Measurements from ENCODE around the gene NAPG.

DNA sequence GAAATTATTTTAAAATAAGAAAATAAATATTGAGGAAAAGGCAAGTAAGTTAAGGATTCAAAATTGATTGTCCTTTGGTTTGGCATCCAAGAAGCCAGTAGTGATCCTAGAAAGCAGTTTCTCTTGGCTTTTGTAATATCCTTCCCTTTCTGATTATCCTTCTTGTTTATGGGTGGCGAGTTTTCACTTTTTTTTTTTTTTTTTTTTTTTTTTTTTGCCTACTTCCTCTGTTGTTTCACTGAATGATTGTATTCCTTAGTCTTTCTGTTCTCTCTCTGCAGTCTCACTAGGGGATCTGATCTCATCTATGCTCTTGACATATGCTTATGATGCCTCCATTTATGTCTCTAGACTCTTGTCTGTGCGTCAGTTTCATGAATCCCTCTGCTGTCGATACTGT is 4.2 kb downstream of the NAPG start:
- TF ChIP-seq POLR2A (IDR thresholded peaks at IDR 0.05) (no peak), POLR2AphosphoS5 (IDR thresholded peaks at IDR 0.05; ENCODE audit: insufficient read depth in 1 of 2, low read depth in 1 of 2) (no peak)
- TF ChIP-seq, protein P1, sequence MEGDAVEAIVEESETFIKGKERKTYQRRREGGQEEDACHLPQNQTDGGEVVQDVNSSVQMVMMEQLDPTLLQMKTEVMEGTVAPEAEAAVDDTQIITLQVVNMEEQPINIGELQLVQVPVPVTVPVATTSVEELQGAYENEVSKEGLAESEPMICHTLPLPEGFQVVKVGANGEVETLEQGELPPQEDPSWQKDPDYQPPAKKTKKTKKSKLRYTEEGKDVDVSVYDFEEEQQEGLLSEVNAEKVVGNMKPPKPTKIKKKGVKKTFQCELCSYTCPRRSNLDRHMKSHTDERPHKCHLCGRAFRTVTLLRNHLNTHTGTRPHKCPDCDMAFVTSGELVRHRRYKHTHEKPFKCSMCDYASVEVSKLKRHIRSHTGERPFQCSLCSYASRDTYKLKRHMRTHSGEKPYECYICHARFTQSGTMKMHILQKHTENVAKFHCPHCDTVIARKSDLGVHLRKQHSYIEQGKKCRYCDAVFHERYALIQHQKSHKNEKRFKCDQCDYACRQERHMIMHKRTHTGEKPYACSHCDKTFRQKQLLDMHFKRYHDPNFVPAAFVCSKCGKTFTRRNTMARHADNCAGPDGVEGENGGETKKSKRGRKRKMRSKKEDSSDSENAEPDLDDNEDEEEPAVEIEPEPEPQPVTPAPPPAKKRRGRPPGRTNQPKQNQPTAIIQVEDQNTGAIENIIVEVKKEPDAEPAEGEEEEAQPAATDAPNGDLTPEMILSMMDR (IDR thresholded peaks at IDR 0.05): no peak
